ENCODE measurements around the gene TULP3.

- TF ChIP-seq CTCF (conservative IDR thresholded peaks at IDR 0.05): no peak
- TF ChIP-seq EZH2 (IDR thresholded peaks at IDR 0.05; ENCODE audit: low read depth): no peak
Measured at GRCh38 chr12:2893007-2893406, 2.3 kb downstream of the TULP3 start.

Measured in PC-9 (cell line).